Measurements from ENCODE around the gene TMX3. TPM values are rescaled to one million over a fixed set of nuclear protein-coding genes. Genes with fewer than 3 reads are reported as not detected.

The TMX3 gene
- total and polyA plus RNA-seq, 8 donors: 11.1 to 25.5 (median 15.6) TPM

DNA sequence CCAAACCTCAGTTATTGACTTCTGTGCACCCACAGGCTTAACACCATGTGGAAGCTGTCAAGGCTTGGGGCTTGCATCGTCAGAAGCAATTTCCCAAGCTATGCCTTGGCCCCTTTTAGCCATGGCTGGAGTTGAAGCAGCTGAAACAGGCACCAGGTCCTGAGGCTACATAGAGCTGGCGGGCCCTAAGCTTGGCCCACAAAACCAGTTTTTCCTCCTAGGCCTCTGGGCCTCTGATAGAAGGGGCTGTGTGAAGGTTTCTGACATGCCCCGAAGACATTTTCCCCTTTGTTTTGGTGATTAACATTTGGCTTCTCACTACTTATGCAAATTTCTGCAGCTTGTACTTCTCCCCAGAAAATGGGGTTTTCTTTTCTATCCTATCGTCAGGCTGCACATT lies 9.1 kb upstream of the TMX3 start:
- WGBS, 2 donors: 73 to 83% methylated on average over 4 of the region's 4 CpGs
- H3K36me3 ChIP-seq: no peaks in the 10 kb centered on the region
- intact Hi-C loops (cut with DNase I): no loop called here

DNA sequence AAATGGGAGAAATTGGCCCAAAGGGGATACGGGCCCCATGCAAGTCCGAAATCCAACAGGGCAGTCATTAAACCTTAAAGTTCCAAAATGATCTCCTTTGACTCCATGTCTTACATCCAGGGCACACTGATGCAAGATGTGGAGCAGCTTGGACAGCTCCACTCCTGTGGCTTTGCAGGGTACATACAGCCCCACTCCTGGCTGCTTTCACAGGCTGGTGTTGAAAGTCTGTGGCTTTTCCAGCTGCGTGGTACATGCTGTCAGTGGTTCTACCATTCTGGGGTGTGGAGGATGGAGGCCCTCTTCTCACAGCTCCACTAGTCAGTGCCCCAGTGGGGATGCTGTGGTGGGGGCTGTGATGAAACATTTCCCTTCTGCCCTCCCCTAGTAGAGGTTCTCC lies 8.6 kb upstream of the TMX3 start:
- Histone ChIP-seq H3K27me3 (no peaks in the 10 kb centered on the region), H3K27ac (no peak overlapping the region), H3K36me3 (no peaks in the 10 kb centered on the region), H3K9me3 (no peaks in the 10 kb centered on the region), H3K4me1 (no peaks in the 10 kb centered on the region), H3K4me3 (no peak overlapping the region)
- no peak for FAIRE-seq
- no peak for DNase-seq
- WGBS, 2 donors: 92 to 98% methylated on average over 3 of the region's 3 CpGs
- ATAC-seq: no peak
- TF ChIP-seq, protein P1, sequence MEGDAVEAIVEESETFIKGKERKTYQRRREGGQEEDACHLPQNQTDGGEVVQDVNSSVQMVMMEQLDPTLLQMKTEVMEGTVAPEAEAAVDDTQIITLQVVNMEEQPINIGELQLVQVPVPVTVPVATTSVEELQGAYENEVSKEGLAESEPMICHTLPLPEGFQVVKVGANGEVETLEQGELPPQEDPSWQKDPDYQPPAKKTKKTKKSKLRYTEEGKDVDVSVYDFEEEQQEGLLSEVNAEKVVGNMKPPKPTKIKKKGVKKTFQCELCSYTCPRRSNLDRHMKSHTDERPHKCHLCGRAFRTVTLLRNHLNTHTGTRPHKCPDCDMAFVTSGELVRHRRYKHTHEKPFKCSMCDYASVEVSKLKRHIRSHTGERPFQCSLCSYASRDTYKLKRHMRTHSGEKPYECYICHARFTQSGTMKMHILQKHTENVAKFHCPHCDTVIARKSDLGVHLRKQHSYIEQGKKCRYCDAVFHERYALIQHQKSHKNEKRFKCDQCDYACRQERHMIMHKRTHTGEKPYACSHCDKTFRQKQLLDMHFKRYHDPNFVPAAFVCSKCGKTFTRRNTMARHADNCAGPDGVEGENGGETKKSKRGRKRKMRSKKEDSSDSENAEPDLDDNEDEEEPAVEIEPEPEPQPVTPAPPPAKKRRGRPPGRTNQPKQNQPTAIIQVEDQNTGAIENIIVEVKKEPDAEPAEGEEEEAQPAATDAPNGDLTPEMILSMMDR (IDR thresholded peaks at IDR 0.05): no peak
- intact Hi-C loops (cut with DNase I): no loop called here

More for the DNA sequence above, 9.1 kb upstream of the TMX3 start:
- Histone ChIP-seq H3K27ac (no peak overlapping the region), H3K27me3 (no peaks in the 10 kb centered on the region), H3K4me3 (no peak overlapping the region), H3K9me3 (no peaks in the 10 kb centered on the region), H3K4me1 (no peaks in the 10 kb centered on the region)
- no peak for DNase-seq
- TF ChIP-seq, protein P1 (IDR thresholded peaks at IDR 0.05): no peak
- no peak for ATAC-seq
- FAIRE-seq: no peak

DNA sequence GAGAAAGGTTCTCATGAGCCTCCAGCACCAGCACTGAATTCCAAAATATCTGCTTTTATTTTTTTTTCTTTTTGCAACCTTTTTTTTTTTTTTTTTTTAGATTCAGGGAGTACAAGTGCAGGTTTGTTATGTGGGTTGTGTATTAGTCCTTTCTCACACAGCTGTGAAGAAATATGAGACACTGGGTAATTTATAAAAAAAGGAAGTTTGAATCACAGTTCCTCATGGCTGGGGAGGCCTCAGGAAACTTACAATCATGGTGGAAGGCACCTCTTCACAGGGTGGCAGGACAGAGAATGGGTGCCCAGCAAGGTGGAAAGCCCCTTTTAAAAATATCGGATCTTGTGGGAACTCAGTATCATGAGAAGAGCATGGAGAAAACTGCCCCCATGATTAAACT lies 7.9 kb upstream of the TMX3 start:
- WGBS, 2 donors: 85 to 88% methylated on average over 1 of the region's 1 CpG
- Histone ChIP-seq H3K36me3 (no peaks in the 10 kb centered on the region), H3K9me3 (no peaks in the 10 kb centered on the region), H3K4me3 (no peak overlapping the region), H3K27me3 (no peaks in the 10 kb centered on the region), H3K27ac (no peak overlapping the region), H3K4me1 (no peaks in the 10 kb centered on the region)
- intact Hi-C loops (cut with DNase I): no loop called here
- no peak for DNase-seq
- FAIRE-seq: no peak
- TF ChIP-seq, protein P1 (IDR thresholded peaks at IDR 0.05): no peak
- peak in 1 of 4 donors; percentile 29 for ATAC-seq

DNA sequence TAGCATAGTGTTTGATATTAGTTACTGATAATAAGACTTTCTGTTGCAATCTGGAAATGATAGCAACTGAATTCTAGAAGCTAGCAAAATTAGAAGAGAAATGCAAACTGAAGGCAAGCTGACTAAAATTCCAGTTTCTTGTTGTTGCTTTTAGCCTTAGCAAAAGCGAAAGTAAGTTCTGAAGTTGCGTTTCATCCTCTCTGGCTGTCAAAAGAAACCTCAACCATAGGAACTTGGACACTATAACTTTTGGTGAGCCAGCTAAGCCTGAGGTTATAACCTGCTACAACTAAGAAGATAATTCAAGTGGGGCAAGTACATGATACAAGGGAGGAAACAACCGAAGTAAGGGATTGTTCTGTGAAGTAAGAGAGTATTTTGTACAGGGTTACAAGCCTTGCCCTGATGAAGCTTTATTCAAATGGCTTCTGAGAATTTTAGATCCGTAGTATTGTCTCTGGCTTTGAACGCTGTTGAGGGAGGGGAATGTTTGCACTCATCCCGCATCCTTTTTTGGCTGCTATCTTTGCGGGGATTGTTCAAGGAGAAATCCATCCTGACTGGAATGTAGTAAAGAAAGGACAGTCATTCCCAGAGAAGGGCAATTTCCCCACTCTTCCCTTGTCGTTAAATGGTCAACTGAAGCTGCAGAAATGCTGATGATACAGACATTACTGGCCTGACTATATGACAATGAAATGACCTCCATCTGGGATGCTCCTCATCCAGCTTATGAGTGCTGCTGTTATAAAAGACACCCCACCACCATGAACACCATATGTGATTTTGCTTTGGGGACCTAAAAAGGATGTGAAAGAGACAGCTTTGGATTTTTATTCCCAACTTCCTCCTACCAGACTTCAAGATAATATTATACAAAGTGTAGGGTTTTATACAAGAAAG lies 7.0 kb upstream of the TMX3 start:
- FAIRE-seq: no peak

More for the DNA sequence above, 7.0 kb upstream of the TMX3 start:
- ATAC-seq (peak in 2 of 4 donors; percentile 37 to 44), DNase-seq (no peak)
- Histone ChIP-seq H3K9me3 (no peaks in the 10 kb centered on the region), H3K4me1 (no peaks in the 10 kb centered on the region), H3K27me3 (no peaks in the 10 kb centered on the region), H3K27ac (peak overlapping the region in 1 of 4 donors; percentile 17), H3K4me3 (peak overlapping the region in 1 of 4 donors; percentile 5), H3K36me3 (no peaks in the 10 kb centered on the region)
- TF ChIP-seq, protein P1 (IDR thresholded peaks at IDR 0.05): no peak
- intact Hi-C loops (cut with DNase I): no loop called here
- WGBS, 2 donors: 73 to 80% methylated on average over 8 of the region's 8 CpGs
